GM12892 (cell line): ENCODE measurements around the gene SURF4. TPM values are rescaled to one million over a fixed set of nuclear protein-coding genes. Genes with fewer than 3 reads are reported as not detected.
A peak's percentile ranks its signal among the peaks of the same experiment; 100 is the strongest.

Experiments
- DNase-seq: peaks from one replicate; pipeline ENCODE4 v3.0.0; 2011; ENCODE audit not compliant: insufficient read length
- FAIRE-seq: peaks from 2 replicates; lab custom pipeline; 2011; peaks lifted over from hg19 to GRCh38; lab: Jason Lieb, UNC
- POLR2A ChIP-seq: IDR thresholded peaks from 2 replicates; pipeline ENCODE4 v1.6.1; 2011; ENCODE audit warnings: low read depth, low read length, control low read depth
- POLR2AphosphoS5 ChIP-seq: IDR thresholded peaks from 2 replicates; pipeline ENCODE4 v1.6.1; 2011; ENCODE audit warnings: low read depth, low read length, control low read depth
- TAF1 ChIP-seq: IDR thresholded peaks from 2 replicates; pipeline ENCODE4 v1.6.1; 2011; ENCODE audit warnings: low read depth, mild to moderate bottlenecking, control low read depth, low read length, borderline replicate concordance
- polyA plus RNA-seq: library from polyadenylated mRNA; unstranded; fragments of >200 nt; gene quantifications from one replicate; pipeline ENCODE4 v1.2.1, GENCODE V29; 2012; ENCODE audit warnings: missing spikeins, inconsistent platforms; ENCODE audit not compliant: missing spikeins

Gene SURF4
- 47.8 TPM for polyA plus RNA-seq

DNA sequence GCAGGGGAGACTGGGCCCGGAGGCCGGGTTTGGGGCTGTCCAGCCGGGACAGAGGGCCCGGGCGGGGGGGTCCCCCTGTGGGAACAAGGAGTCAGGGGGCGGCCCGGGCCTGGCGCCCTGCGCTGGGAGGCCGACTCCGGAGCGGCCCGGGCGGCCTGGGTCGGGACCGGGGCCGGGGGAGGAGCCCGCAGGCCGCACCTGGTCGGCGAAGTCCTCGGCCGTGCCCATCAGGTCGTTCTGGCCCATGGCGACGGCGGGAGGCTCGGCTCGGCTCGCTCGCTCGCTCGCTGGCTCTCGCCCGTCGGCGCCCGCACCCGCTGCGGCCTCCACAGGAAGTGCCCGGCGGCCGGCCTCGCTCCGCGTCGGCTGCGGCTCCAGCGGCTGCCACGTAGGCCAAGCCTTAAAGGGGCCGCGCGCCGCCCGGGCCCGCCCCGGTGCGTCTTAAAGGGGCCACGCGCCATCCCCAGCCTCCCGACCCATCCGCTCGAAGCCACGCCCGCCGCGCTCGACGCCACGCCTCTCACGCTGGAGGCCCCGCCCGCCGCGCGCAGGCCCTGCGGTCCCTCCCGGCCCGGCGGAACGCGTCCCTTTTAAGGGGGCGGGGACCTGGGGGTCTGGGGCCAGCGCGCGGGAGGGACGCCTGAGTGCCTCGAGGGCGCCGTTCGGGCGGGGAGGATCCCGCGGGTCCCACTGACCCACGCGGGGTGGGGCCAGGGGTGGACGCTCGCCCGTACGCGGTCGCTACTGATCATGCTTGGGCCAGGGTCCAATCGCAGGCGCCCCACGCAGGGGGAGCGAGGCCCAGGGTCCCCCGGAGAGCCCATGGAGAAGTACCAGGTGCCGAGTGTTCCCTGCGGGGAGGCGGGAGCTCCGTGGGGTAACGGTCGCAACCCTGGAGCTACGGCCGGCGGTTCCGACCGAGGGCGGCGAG is at the start of gene SURF4, which contains the start of gene STKLD1:
Gene SURF4 (minus strand): TSS at position 337 of the 931 bp plus-strand sequence. CDS start 91 bp downstream, at position 246.
Gene STKLD1 (plus strand): TSS at position 643 of the 931 bp plus-strand sequence. CDS start 108 bp downstream, at position 751.
- peak; percentile 100 for DNase-seq
- peak; percentile 95 for FAIRE-seq
- TF ChIP-seq TAF1 (peak; percentile 85), POLR2A (peak; percentile 91), POLR2AphosphoS5 (peak; percentile 82)

DNA sequence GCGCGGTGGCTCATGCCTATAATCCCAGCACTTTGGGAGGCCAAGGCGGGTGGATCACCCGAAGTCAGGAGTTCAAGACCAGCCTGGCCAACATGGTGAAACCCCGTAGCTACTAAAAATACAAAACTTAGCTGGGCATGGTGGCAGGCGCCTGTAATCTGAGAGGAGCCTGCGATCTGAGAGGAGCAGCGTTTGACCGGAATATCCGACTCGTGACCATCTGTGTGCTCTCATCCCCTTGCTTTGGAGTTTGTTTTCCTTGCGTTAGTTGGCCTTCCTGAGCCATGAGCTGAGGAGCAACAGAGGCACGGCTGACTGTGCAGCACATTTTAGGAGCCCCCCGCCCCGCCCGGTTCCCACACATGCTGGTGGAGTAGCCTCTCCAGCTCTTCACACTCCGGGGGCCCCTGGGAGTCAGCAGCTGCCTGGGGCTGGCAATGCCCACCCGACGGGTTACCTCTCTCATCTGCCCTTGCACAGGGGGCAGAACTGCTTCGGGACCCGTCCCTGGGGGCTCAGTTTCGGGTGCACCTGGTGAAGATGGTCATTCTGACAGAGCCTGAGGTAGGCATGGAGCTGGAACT is 49.3 kb upstream of the SURF4 start:
- DNase-seq (no peak), FAIRE-seq (no peak)

DNA sequence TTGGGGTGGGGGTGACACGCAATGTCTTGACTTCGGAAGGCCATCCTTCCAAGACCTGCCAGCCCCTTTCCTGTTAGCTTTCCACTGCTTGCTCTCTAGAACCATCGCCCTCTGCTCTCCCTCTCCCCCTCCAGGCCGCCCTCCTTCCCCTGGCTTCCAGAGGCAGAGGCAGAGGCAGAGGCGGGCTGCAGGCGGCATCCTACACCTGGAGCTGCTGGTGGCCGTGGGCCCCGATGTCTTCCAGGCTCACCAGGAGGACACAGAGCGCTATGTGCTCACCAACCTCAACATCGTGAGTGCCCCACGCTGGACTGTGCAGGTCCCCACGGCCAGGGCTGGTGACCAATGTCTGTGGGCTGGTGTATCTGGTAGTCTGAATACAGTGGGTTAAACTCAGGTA is 48.3 kb upstream of the SURF4 start:
- no peak for DNase-seq
- TF ChIP-seq POLR2A (no peak), TAF1 (no peak), POLR2AphosphoS5 (no peak)
- no peak for FAIRE-seq

More for the DNA sequence above, 49.3 kb upstream of the SURF4 start:
- TF ChIP-seq TAF1 (no peak), POLR2AphosphoS5 (no peak), POLR2A (no peak)

DNA sequence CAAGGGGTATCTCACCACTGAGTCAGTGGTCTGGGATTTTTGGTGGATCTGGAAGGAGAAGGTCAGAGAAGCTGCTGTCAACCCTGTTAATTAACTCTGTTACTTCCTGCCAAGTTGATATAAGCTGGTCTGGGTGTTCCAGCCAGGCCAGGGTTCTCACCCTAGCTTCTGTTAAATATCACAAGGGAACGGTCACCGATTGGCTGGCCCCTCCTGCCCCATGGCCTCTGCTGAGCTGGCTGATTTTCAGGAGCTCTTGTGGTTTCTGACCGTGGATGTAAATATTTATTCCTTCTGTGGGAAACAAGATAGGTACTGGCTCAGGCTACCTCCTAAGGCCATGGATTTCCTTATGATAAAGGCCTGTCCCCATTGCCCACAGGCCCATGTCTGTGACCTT is 47.4 kb upstream of the SURF4 start:
- FAIRE-seq = no peak
- TF ChIP-seq POLR2AphosphoS5 = no peak
- no peak for TF ChIP-seq POLR2A
- TF ChIP-seq TAF1 = no peak
- no peak for DNase-seq

DNA sequence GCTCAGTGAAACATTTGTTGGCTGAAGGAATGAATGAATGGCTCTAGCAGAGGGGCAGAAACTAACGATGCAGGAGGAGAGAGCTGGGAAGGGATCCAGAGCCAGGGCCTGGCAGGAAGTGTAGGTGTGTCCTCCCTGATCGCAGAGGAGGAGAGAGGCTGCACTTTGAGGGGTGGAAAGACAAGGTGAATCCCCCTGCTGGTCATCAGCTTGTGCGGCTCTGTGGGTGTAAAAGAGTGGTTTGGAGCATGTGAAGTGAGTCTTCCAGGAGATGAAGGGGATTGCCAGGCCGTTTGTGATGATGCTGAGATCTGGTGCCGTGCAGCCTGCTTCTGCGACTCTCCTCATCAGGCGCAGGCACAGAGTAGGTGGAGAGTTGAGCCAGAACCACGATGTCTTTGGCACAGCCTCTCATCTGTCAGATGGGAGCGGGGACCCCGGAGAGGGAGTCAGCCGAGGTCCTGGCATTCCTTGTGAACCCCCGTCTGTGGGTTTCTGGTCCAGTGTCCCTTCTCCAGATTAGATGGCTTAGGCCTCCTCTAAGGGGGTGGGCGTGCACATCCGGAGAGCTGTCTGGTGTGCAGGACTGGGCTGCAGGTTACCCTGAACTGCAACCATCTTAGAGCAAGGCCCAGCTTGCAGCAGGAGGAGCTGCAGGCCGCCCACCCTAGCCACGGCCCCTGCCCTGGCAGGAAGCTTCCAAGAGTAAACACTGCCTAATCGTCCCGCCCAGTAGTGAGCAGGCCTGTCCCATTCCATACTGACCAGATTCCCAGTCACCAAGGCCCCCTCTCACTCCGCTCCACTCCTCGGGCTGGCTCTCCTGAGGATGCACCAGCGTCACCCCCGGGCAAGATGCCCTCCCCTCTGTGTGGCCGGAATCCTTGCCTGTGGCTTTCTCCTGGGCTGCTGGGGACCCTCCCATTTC is 46.0 kb upstream of the SURF4 start, which contains the start of gene ADAMTS13:
Gene ADAMTS13 (plus strand): TSS at position 753 of the 928 bp plus-strand sequence. CDS start 77 bp downstream, at position 830.
- FAIRE-seq (peak; percentile 86), DNase-seq (peak; percentile 54)
- TF ChIP-seq TAF1 (no peak), POLR2A (peak; percentile 39; the same call in 1 of the 2 replicates), POLR2AphosphoS5 (peak; percentile 60; the same call in 1 of the 2 replicates)

DNA sequence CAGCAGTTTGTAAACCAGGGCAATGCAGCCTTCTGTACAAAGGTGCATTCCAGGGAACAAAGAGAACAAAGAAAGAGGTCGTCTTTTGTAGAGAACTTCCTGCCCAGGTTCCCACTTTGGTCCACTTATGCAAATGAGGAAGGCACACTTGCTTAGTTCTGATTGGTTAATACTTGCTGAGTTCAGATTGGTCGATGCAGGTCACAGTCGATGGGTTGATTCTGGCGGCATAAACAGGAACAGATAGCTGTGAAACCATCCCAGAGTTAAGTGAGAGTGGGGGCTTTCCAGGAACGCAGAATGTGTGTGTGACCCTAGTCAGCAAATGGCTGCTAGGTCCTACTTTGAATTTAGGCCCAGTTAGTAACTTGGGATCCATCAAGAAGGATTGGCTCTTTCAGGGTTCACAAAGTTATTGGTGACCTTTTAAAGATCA is 44.5 kb upstream of the SURF4 start:
- DNase-seq (peak; percentile 48), FAIRE-seq (peak; percentile 78)
- TF ChIP-seq POLR2A (peak; percentile 29; the same call in 1 of the 2 replicates), POLR2AphosphoS5 (no peak), TAF1 (no peak)

DNA sequence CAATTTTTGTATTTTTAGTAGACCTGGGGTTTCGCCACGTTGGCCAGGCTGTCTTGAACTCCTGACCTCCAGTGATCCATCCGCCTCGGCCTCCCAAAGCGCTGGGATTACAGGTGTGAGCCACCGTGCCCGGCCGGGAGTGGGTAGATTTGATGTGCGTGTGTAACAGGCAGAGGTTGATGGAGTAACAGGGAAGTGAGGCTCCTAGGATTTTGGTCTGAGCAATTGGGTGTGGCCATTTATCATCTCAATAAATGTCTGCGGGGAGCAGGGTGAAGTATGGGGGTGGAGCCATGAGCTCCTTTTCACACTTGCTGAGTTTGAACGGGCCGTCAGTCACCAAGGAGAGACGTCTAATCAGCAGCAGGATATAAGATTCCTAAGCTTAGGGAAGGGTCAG is 43.1 kb upstream of the SURF4 start:
- no peak for DNase-seq
- no peak for FAIRE-seq
- TF ChIP-seq POLR2AphosphoS5 = no peak
- TF ChIP-seq POLR2A = no peak
- no peak for TF ChIP-seq TAF1

DNA sequence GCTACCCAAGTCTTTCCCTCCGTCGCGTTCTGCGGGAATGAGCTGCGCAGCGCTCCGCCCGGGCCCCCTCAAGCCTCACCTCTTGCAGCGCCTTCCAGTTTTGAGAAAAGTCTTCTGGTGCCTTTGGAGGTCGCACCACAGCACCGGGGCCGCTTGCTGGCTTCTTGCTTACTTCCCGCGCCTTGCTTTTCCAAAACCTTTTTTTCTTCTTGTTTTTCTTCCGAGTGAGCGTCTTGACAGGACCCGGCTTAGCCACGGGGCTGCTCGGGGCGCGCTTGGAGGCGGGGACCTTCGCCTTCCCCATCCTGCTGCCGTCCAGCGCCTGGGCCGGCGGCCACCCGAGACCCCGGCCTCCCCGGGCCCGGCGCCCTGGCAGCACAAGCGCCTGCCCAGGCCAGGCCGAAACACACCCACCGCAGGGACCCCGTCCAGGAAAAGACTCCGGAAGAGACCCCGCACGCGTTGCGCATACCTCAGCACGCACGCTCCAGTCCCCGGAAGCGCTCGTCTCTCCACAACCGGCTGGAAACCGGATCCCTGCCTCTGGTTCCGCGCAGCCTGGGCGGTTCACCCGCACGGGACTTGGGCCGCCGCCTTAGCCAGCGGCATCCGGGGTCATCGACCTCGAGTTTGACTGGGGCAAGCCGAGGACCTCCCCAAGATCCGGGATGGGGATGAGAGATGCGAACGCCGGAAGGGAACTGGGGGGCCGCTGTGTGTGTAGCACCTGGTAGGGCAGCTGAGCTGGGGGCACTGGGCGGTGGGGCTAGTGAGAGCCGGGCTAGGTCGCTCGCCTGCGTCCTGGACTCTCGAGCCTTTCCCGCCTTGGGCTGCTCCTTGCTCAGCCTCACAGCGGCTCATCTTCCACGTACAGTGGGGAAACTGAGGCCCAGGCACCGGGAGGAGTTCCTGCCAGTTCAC is 41.9 kb upstream of the SURF4 start, which contains the start of gene REXO4:
Gene REXO4 (minus strand): TSS at position 470 of the 921 bp plus-strand sequence. CDS start 166 bp downstream, at position 304.
- FAIRE-seq = peak; percentile 24

DNA sequence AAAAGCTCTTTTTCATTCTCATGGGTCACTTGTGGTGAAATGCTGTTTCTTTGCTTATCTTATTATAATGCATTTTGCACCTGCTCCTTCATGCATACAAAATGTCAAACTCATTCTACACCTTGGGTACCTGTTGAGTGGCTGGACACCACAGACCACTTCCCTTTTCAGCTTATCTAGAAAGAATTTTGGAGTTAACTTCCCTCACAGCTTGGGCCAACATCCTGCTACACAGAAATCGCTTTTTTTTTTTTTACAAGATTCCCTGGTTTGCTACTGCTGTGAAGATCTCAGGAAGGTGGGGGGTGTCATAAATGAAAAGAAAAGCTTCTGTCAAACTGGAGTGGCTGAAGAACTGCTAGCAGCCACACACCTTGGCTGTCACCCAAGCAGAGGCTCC is 39.3 kb upstream of the SURF4 start:
- FAIRE-seq (no peak), DNase-seq (no peak)
- TF ChIP-seq POLR2AphosphoS5 = no peak
- TF ChIP-seq POLR2A = no peak
- no peak for TF ChIP-seq TAF1

More for the DNA sequence above, 41.9 kb upstream of the SURF4 start, which contains the start of gene REXO4:
- TF ChIP-seq TAF1 (no peak), POLR2A (peak; percentile 74), POLR2AphosphoS5 (peak; percentile 73)
- peak; percentile 80 for DNase-seq

DNA sequence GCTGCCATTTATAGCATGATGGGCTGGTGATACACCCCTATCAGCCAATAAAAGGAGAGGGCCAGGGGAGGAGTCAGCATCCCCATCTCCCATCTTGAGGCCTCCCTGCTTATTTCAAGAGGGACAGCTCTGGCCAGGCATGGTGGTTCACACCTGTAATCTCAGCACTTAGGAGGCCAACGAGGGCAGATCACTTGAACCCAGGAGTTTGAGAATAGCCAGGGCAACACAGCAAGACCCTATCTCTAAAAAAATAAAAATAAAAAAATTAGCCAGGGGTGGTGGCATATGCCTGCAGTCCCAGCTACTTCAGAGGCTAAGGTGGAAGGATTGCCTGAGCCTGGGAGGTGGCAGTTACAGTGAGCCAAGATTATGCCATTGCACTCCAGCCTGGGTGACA is 32.2 kb upstream of the SURF4 start:
- DNase-seq (no peak), FAIRE-seq (no peak)
- no peak for TF ChIP-seq POLR2AphosphoS5
- no peak for TF ChIP-seq POLR2A
- no peak for TF ChIP-seq TAF1
